GM18951 (cell line): ENCODE measurements around the gene ANO8.
A peak's percentile ranks its signal among the peaks of the same experiment; 100 is the strongest.
"Not testable (repeated sequence)": the region's sequence is repeated elsewhere in the genome, so short reads cannot be mapped to it uniquely, and the experiment has no call there.

Experiments used
- POLR2A ChIP-seq: IDR thresholded peaks from 4 replicates; pipeline ENCODE4 v1.6.1; 2011; ENCODE audit warnings: mild to moderate bottlenecking; ENCODE audit not compliant: insufficient read length, insufficient read depth; ENCODE audit errors: extremely low read depth
- in situ Hi-C: fragments of 300-500 bp; cut with MboI; formaldehyde crosslinking; loops from one replicate; pipeline ENCODE4 v1.12.0; 2022; ENCODE audit warnings: low sequenced_read_pairs, mixed read lengths, inconsistent platforms; ENCODE audit not compliant: unreplicated experiment

ANO8 gene

GRCh38 chr19:17293605-17294004 is 41.0 kb downstream of the ANO8 start:
- TF ChIP-seq POLR2A, result no peak
- in situ Hi-C loops, result no loop called here

- in situ Hi-C loops, result no loop called here
Observed at GRCh38 chr19:17292301-17293074, 42.2 kb downstream of the ANO8 start.

GRCh38 chr19:17289489-17289888 is 45.2 kb downstream of the ANO8 start:
- no peak for TF ChIP-seq POLR2A
- in situ Hi-C loops, result no loop called here

More at GRCh38 chr19:17292301-17293074, 42.2 kb downstream of the ANO8 start:
- peak; percentile 69 for TF ChIP-seq POLR2A

- TF ChIP-seq POLR2A, result no peak
Observed at GRCh38 chr19:17286752-17287151, 47.9 kb downstream of the ANO8 start.

GRCh38 chr19:17286263-17286662 is 48.4 kb downstream of the ANO8 start:
- in situ Hi-C loops, result no loop called here
- TF ChIP-seq POLR2A, result no peak

More at GRCh38 chr19:17286752-17287151, 47.9 kb downstream of the ANO8 start:
- in situ Hi-C loops, result no loop called here

- TF ChIP-seq POLR2A, result no peak
Observed at GRCh38 chr19:17285415-17286135, 49.1 kb downstream of the ANO8 start.

GRCh38 chr19:17283504-17283996 is 51.1 kb downstream of the ANO8 start:
- TF ChIP-seq POLR2A, result no peak
- in situ Hi-C loops, result no loop called here

More at GRCh38 chr19:17285415-17286135, 49.1 kb downstream of the ANO8 start:
- in situ Hi-C loops, result no loop called here

- TF ChIP-seq POLR2A, result peak; percentile 44
- in situ Hi-C loops, result no loop called here
Observed at GRCh38 chr19:17282488-17283125, 52.0 kb downstream of the ANO8 start.

- peak; percentile 44 for TF ChIP-seq POLR2A
- in situ Hi-C loops, result no loop called here
Observed at GRCh38 chr19:17281391-17282304, 53.0 kb downstream of the ANO8 start, which contains the start of gene ANKLE1. ANKLE1 (plus strand) TSS chr19:17281901; CDS start chr19:17281921, 20 bp downstream.

GRCh38 chr19:17279436-17279835 is 55.2 kb downstream of the ANO8 start:
- in situ Hi-C loops, result no loop called here
- no peak for TF ChIP-seq POLR2A

GRCh38 chr19:17275441-17276175 is 59.0 kb downstream of the ANO8 start:
- TF ChIP-seq POLR2A, result no peak
- in situ Hi-C loops, result no loop called here

GRCh38 chr19:17274892-17275291 is 59.8 kb downstream of the ANO8 start:
- in situ Hi-C loops, result not testable (repeated sequence)
